Activated CD8-positive, alpha-beta memory T cell treated with anti-CD3 and anti-CD28 coated beads for 24 hours (primary cell): ENCODE measurements around the gene USP14.

Experiments used
- DNase-seq: peaks from one replicate; pipeline ENCODE4 v3.0.0-alpha.2; 2020

Gene USP14

GRCh38 chr18:231563-231962 is 73.2 kb downstream of the USP14 start:
- DNase-seq = no peak

- no peak for DNase-seq
Observed at GRCh38 chr18:240175-240574, 81.8 kb downstream of the USP14 start.

GRCh38 chr18:245282-245847 is 87.0 kb downstream of the USP14 start:
- no peak for DNase-seq

- no peak for DNase-seq
Observed at GRCh38 chr18:248053-248452, 89.7 kb downstream of the USP14 start.

GRCh38 chr18:250685-251084 is 92.3 kb downstream of the USP14 start:
- DNase-seq = no peak

- DNase-seq = no peak
Observed at GRCh38 chr18:251572-251971, 93.2 kb downstream of the USP14 start.

GRCh38 chr18:253121-253520 is 94.8 kb downstream of the USP14 start:
- no peak for DNase-seq

- DNase-seq = no peak
Observed at GRCh38 chr18:255171-255570, 96.8 kb downstream of the USP14 start.

- no peak for DNase-seq
Observed at GRCh38 chr18:260547-260946, 102.2 kb downstream of the USP14 start.

- no peak for DNase-seq
Observed at GRCh38 chr18:261398-262073, 103.2 kb downstream of the USP14 start.
